ENCODE data around the gene RBCK1. TPM values are rescaled to one million over a fixed set of nuclear protein-coding genes. Genes with fewer than 3 reads are reported as not detected.
"Not testable (repeated sequence)": the region's sequence is repeated elsewhere in the genome, so short reads cannot be mapped to it uniquely, and the experiment has no call there.

RBCK1 gene
- total RNA-seq, 1 donor from 2014 or later = 43.7 TPM

DNA sequence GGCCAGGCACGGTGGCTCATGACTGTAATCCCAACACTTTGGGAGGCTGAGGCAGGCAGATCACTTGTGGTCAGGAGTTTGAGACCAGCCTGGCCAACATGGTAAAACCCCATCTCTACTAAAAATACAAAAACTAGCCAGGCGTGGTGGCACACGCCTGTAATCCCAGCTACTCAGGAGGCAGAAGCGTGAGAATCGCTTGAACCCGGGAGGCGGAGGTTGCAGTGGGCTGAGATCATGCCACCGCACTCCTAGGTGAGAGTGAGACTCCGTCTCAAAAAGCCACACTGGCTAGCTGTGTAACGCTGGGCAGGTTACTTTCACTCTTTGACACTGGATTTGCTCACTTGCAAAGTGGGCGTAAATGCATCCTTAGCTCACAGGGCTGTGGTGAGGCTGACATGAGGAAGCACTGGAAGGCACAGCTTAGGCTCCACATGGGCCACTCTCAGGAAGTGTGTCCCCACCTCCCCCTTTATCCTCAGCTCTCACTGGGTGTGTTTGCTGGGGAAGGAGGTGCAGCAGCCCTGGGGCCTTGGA is 35.5 kb upstream of the RBCK1 start:
- ATAC-seq; DNase-seq (ENCODE audit: missing footprints); intact Hi-C loops (cut with DNase I): not testable (repeated sequence)

DNA sequence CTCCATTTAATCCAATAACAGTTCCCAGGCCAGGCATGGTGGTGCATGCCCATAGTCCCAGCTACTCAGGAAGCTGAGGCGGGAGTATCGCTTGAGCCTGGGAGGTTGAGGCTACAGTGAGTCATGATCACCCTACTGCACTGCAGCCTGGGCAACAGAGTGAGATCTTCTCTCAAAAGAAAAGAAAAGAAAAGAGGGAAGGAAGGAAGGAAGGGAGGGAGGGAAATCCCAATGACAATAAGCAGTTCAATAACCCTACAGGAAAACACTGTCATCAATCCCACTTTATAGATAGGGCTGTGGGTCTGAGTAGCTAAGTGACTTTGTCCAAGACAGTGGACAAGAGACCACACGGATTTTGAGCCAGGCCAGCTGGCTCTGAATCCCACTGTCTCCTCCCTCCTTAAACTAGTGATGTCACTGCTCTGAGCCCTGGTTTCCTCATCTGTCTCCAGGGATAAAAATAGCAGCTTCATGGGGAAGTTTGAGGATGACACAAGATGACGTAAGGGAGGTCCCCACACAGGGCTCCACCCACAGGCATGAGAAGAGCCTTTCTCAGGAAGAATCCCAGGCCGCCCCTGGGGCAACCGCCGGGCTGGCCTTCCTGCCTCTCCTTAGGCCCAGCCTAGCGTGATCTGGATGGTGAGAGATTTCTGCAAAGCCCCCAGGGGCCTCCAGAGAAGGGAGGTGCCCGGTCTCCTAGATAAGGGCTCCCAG is 34.8 kb upstream of the RBCK1 start:
- intact Hi-C loops (cut with DNase I) = no loop called here
- DNase-seq (ENCODE audit: missing footprints) (peak; percentile 74), ATAC-seq (peak; percentile 58)

DNA sequence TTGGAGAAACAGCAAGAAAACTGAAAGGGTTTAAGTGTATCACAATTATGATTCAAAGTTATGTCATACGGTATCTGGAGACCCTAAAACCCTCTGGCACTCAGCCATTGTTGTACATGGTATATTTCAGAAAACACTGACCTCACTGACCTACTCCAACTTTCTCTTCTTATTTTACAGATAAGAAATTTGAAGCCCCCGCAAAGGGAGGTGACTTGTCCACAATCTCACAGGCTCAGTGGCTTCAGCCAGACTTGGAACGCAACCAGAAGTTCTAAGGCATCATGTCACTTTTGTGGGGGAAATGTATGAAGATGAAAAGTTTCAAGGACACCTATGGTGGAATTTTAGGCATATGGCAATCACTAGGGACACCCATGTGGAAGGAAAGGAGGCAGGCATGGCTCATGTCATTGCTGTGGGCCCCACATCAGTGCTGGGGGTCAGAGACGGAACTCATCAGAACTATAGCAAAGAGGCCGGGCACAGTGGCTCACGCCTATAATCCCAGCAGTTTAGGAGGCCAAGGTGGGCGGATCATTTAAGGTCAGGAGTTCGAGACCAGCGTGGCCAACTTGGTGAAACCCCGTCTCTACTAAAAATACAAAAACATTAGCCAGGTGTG is 32.7 kb upstream of the RBCK1 start:
- ATAC-seq = no peak
- DNase-seq (ENCODE audit: missing footprints) = no peak
- intact Hi-C loops (cut with DNase I) = no loop called here

DNA sequence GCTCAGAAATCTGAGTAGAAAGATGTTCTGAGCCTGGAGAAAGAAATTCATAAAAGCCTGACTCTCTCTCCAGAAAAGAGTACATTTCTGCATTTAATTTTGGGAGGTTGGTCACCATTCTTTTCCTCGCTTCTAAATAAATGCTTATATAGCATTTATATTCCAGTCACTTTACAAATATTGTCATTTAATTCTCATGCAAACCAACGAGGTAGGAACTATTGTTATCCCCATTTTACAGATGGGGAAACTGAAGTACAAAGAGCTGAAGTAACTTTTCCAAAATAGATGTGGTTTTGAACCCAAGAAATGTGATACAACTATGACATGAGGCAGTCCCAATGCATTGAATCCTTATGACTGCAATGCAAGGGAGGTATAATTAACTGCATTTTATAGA is 32.0 kb upstream of the RBCK1 start:
- DNase-seq (ENCODE audit: missing footprints) (no peak), ATAC-seq (no peak)
- intact Hi-C loops (cut with DNase I) = no loop called here

DNA sequence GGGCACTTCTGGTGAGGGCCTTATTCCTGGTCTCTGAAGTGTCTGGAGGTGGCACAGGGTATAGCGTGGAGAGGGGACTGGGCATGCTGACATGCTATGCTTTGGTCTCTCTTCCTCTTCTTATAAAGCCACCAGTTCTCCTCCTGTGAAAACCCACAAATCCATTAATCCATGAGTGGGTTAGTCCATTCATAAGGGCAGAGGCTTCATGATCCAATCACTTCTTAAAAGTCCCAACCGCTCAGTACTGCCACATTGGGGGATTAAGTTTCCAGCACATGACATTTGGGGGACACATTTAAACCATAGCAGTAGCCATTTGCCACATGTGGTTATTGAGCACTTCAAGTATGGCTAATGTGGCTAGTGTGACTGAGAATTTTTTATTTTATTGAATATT is 31.3 kb upstream of the RBCK1 start:
- intact Hi-C loops (cut with DNase I) = no loop called here
- DNase-seq (ENCODE audit: missing footprints) (no peak), ATAC-seq (no peak)

DNA sequence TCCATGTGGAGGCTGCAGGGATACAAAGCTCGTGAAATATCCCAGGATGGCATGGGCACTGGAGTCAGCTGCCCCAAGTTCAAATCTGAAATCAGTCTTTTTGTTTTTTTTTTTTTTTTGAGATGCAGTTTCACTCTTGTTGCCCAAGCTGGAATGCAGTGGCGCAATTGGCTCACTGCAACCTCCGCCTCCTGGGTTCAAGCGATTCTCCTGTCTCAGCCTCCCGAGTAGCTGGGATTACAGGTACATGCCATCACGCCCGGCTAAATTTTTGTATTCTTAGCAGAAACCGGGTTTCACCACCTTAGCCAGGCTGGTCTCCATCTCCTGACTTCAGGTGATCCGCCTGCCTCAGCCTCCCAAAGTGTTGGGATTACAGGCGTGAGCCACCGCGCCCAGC is 30.5 kb upstream of the RBCK1 start:
- ATAC-seq; DNase-seq (ENCODE audit: missing footprints); intact Hi-C loops (cut with DNase I): not testable (repeated sequence)

DNA sequence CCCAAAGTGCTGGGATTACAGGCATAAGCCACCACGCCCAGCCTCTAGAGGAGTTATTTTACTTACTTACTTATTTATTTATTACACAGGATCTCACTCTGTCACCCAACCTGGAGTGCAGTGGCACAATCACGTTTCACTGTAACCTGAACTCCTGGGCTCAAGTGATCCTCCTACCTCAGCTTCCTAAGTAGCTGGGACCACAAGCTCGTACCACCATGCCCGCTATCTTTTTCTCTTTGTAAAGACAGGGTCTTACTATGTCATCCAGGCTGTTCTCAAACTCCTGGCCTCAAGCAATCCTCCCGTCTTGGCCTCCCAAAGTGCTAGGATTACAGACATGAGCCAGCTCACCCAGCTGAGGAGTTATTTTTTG is 29.1 kb upstream of the RBCK1 start:
- intact Hi-C loops (cut with DNase I) = no loop called here
- ATAC-seq = no peak
- DNase-seq (ENCODE audit: missing footprints) = no peak

DNA sequence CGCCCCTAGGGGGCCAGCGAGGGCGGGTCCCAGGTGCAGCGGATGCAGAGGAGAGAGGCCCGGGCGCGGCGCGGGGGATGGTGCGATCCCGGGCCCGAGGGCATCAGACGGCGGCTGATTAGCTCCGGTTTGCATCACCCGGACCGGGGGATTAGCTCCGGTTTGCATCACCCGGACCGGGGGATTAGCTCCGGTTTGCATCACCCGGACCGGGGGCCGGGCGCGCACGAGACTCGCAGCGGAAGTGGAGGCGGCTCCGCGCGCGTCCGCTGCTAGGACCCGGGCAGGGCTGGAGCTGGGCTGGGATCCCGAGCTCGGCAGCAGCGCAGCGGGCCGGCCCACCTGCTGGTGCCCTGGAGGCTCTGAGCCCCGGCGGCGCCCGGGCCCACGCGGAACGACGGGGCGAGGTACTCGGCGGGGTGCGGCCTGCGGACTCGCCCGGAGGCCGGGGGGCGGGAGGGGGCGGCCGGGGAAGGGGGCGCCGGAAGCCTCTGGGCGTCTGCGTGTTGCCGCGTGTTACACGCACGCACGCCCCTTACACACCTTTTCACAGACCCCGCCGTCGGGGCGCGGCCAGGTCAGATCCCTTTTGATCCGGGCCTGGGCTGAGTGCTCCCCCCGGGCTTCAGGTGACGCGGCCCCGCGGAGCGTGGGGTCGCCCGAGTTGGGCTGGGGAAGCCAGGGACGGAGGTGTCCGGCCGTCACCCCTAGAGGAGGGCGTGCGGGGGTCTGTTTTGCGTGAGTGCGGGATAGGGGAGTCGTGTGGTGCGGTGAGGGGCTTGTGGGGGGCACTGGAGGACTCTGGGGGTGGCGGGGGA is 27.1 kb upstream of the RBCK1 start:
- intact Hi-C loops (cut with DNase I) = no loop called here
- ATAC-seq (peak; percentile 30), DNase-seq (ENCODE audit: missing footprints) (peak; percentile 83)

DNA sequence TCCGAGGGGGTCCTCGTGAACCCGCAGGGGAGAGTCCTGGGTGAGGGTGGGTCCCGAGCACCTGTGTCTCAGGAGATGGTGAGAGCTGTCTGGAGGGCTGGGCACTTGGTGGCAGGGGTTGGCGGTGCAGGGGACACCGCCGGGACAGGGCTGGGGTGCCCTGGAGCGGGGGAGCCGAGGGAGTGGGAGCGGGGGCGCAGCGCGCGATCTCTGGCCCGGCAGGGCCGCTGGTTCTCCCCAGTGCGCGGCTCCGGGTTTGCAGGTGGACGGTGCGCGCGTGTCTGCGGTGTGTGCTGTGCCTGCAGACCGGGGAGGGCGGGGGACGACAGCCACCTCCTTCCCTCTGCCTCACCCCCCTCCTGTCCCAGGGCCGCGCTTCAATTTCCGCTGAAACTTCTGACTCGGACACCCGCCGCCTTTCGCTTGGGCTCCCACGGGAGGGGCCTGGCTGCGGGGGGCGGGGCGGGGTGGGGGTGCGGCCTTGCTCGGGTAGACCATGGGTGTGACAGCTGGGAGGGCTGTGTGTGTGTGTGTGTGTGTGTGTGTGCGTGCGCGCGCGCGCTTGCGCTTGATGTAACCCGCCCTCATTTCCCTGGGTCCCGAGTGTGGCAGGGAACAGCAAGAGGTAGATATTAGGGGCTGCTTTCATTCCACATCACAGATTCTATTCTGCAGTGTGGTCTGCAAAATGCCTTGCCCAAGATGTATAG is 26.4 kb upstream of the RBCK1 start:
- intact Hi-C loops (cut with DNase I) = no loop called here
- peak; percentile 87 for DNase-seq (ENCODE audit: missing footprints)
- ATAC-seq = peak; percentile 82

DNA sequence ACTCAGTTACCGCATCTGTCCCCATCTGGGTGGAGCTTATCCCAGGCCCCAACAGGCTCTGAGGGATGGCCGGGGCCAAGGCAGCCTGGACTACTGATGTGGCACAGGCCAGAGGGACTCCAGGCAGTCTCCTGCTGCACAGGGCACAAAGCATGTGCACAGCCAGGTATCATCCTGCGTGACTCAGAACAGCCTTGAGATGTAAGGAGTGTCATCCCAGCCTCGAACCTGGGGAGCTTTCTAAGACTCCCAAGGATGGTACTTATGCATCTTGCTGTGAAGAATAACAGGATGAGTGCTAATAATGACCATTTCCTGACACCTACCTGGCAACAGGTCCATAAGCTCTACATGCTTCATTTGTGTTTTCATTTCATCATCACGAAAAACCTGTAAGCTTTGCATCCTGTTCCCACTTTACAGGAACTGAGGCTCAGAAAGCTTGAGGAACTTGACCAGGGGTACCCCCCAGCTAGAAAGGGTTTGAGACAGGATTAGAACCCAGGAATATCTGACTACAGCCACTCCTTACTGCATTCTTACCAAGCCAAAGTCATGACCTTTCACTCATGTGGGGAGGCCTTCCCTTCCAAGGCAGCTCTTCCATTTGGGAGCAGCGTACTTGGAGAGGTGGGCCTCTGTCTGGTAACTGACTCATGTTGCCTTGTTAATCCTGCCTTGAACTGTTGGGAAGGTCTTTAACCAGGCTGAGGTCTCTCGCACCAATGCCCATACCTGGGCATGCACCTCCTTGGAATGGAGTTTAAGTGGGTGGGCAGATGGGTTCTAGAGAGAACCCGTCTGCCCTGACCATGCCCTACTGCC is 25.6 kb upstream of the RBCK1 start:
- DNase-seq (ENCODE audit: missing footprints) = no peak
- intact Hi-C loops (cut with DNase I) = no loop called here
- peak; percentile 18 for ATAC-seq

DNA sequence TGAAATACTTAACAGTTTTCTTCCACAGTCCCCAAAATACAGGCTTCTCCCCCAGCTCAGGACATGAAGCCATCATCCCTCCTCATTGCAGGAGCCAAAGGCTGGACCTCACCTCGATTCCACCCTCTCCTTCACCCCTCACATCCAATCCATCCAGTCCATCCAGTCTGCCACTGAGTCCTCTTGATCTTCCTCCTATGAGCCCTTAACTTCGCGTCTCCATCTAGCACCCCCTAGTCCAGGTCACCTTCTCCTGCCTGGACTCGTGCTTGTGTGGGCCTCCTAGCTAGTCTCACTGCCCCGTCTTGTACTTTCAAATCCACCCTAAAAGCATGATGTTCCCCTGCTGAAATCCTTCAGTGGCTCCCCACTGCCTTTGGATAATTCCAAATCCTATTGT is 24.2 kb upstream of the RBCK1 start:
- no peak for DNase-seq (ENCODE audit: missing footprints)
- ATAC-seq = no peak
- intact Hi-C loops (cut with DNase I) = no loop called here

DNA sequence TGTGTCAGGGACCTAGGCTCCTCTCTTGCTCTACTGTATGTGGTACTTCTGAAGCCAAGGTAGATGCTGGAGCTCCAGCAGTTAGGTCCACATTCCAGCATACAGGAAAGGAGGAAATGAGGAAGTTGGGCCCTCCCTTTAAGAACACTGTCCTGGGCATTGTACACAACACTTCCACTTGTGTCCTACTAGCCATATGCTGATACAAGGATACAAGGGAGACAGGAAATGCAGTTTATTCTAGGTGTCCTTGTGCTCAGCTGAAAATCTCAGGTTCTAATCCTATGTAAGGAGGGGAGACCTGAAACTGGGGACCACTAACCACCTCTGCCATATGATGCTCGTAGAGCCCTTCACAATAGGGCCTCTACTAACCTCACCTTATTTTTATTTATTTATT is 23.4 kb upstream of the RBCK1 start:
- ATAC-seq = no peak
- DNase-seq (ENCODE audit: missing footprints) = no peak
- intact Hi-C loops (cut with DNase I) = no loop called here

DNA sequence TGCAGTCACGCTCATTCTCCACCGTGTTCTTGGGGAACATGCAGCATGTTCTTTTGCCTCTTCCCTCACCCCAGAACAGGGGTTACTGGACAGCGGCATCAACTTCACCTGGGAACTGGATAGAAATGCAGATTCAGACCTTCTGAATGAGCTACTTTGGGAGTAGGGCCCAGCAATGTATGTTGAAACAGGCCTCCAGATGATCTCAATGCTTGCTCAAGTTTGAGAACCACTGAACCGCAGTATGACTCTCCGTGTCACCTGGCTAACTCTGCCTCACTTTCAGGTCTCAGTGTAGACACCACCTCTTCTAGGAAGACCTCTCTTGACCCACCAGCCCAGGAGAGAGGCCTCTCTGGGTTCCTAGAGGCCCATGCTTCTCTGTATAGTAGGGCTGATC is 22.7 kb upstream of the RBCK1 start:
- intact Hi-C loops (cut with DNase I) = no loop called here
- DNase-seq (ENCODE audit: missing footprints) (no peak), ATAC-seq (no peak)

DNA sequence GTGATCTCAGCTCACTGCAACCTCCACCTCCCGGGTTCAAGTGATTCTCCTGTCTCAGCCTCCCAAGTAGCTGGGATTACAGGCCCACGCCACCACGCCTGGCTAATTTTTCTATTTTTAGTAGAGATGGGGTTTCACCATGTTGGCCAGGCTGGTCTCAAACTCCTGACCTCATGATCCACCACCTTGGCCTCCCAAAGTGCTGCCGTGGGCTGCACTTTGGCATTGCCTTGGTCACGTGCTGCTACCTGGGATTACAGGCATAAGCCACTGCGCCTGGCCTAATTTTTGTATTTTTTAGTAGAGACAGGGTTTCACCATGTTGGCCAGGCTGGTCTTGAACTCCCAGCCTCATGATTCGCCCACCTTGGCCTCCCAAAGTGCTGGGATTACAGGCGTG is 21.5 kb upstream of the RBCK1 start:
- intact Hi-C loops (cut with DNase I); DNase-seq (ENCODE audit: missing footprints); ATAC-seq: not testable (repeated sequence)

DNA sequence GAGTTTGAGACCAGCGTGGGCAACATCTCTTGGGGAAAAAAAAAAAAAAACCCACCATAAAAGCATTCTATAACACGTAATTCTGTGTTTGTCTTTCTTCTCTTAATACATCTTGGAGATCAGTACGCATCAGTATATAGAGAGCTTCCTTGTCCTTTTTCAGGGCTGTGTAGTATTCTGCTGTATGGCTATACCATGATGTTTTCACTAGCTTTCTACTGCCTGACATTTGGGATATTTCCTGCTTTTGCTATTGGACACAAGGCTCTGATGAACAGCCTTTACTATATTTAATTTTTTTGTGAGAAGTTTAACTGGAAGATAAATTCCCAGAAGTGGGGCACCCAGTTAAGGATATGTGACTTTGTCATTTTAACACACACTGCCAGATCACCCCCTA is 20.6 kb upstream of the RBCK1 start:
- no peak for DNase-seq (ENCODE audit: missing footprints)
- intact Hi-C loops (cut with DNase I) = no loop called here
- no peak for ATAC-seq

DNA sequence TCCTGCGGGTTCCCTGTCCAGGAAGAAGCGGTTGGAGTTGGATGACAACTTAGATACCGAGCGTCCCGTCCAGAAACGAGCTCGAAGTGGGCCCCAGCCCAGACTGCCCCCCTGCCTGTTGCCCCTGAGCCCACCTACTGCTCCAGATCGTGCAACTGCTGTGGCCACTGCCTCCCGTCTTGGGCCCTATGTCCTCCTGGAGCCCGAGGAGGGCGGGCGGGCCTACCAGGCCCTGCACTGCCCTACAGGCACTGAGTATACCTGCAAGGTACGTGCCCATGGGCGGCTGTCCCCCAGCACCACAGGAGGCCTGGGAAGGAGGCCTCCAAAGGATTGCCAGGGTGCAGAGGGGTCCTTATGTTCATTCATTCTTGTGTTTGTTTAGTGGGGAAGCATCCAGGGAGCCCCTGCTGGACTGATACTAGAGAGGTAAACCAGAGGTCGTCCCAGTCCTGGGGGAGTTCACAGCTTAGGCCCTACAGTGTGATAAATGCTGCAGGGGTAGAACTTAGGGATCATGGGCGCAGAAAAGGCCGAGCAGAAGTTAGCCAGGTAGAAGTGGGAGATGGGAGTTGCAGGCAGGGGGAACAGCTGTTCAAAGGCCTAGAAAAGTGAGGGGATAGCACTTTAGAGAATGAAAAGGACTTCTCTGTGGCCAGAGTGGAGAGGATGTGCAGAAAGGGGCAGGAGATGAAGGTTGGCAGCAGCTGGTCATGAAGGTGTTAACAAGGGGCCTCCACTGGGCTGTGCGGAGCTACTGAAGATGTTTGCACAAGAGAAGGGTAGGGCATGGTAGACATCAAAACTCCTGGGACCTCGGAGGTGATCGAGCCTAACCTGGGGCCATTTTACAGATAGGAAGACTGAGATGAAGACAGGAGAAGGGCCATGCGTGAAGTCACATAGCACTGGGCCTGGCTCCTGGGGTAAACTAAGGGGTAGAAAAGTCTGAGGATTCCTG is 19.8 kb upstream of the RBCK1 start:
- intact Hi-C loops (cut with DNase I) = no loop called here
- DNase-seq (ENCODE audit: missing footprints) (no peak), ATAC-seq (no peak)

DNA sequence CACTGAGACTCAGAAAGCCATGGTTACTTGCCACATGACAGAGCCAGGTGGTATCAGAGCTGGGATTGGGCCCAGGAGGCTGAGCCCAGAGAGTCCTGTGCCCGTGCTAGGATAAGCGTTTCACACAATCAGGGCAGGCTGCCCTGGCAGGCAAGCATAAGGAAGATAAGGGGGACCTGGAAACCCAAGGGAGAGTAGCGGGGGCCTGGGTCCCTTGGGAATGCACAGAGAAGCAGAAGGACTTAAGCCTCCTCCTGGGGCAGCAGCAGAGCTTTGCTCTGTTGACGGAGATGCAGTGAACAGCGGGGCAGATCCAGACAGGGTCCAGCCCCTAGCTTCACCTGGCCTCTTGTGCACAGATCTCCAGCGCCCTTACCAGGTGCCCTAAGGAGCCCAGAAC is 18.9 kb upstream of the RBCK1 start:
- DNase-seq (ENCODE audit: missing footprints) (no peak), ATAC-seq (peak; percentile 39)
- intact Hi-C loops (cut with DNase I) = no loop called here
